H1 (cell line): Measurements from ENCODE around the gene TMEM116. TPM values are rescaled to one million over a fixed set of nuclear protein-coding genes. Genes with fewer than 3 reads are reported as not detected.

Source experiments
- CTCF ChIA-PET: fragments of 300-600 bp; sonication (Branson Sonifier 250); formaldehyde crosslinking; loops from one replicate; lab custom pipeline; 2021; ENCODE audit not compliant: partially characterized antibody; lab: Charles Lee
- POLR2A ChIA-PET: fragments of 300-600 bp; sonication (Branson Sonifier 250); formaldehyde crosslinking; loops from one replicate; lab custom pipeline; 2021; ENCODE audit warnings: inconsistent platforms; ENCODE audit not compliant: partially characterized antibody; lab: Charles Lee
- DNase-seq, 2 experiments: peaks; one replicate each; pipeline versions ENCODE4 v3.0.0 to v3.0.0-alpha.2; 2010 to 2022; ENCODE audit warnings: low spot score in 2 of 2, low read depth in 1 of 2, mixed read lengths in 1 of 2
- FAIRE-seq: peaks from 2 replicates; lab custom pipeline; 2011; peaks lifted over from hg19 to GRCh38; lab: Jason Lieb, UNC
- H2AFZ ChIP-seq: 2 replicates; pipeline ENCODE4 v1.8.1; 2012; ENCODE audit warnings: low read length, inconsistent platforms
- H2AK5ac ChIP-seq: 2 replicates; pipeline ENCODE4 v1.6.1; 2013; ENCODE audit warnings: low read depth, low read length
- H2BK120ac ChIP-seq: replicated peaks from 2 replicates; pipeline ENCODE3; 2013; ENCODE audit warnings: low read depth, low read length, inconsistent platforms
- H2BK12ac ChIP-seq: 2 replicates; pipeline ENCODE4 v1.6.1; 2013; ENCODE audit warnings: low read depth, low read length
- H2BK15ac ChIP-seq: 2 replicates; pipeline ENCODE4 v1.6.1; 2013; ENCODE audit warnings: low read length
- H2BK20ac ChIP-seq: 2 replicates; pipeline ENCODE4 v1.6.1; 2013; ENCODE audit warnings: low read length
- H2BK5ac ChIP-seq: 2 replicates; pipeline ENCODE4 v1.6.1; 2013; ENCODE audit warnings: low read depth, low read length
- H3K14ac ChIP-seq: 2 replicates; pipeline ENCODE4 v1.6.1; 2013; ENCODE audit warnings: inconsistent platforms; ENCODE audit not compliant: insufficient read length
- H3K18ac ChIP-seq: 2 replicates; pipeline ENCODE4 v1.6.1; 2013; ENCODE audit warnings: low read length; ENCODE audit errors: extremely low read depth
- H3K23ac ChIP-seq: 2 replicates; pipeline ENCODE4 v1.6.1; 2013; ENCODE audit warnings: inconsistent platforms; ENCODE audit not compliant: insufficient read length
- H3K23me2 ChIP-seq: 2 replicates; pipeline ENCODE4 v1.6.1; 2013; ENCODE audit warnings: low read depth, low read length
- H3K27ac ChIP-seq: 2 replicates; pipeline ENCODE4 v1.6.1; 2011; ENCODE audit warnings: low read depth, low read length, inconsistent platforms
- H3K27me3 ChIP-seq, 4 experiments: replicated peaks in 1 of 4; 1 replicate in 1 of 4; 2 replicates in 3 of 4; pipeline versions ENCODE4 v1.6.1 to v1.8.1; 2011 to 2013; ENCODE audit warnings: low read length in 3 of 4, mild to moderate bottlenecking in 3 of 4, inconsistent platforms in 2 of 4, mixed read lengths in 2 of 4, moderate library complexity in 1 of 4; ENCODE audit not compliant: control insufficient read depth in 3 of 4, insufficient read depth in 3 of 4; ENCODE audit errors: extremely low read depth in 1 of 4
- H3K36me3 ChIP-seq, 4 experiments: 2 replicates each; pipeline versions ENCODE4 v1.6.1 to v1.8.1; 2011 to 2013; ENCODE audit warnings: mild to moderate bottlenecking in 4 of 4, low read length in 3 of 4, moderate library complexity in 2 of 4, control low read depth in 1 of 4, inconsistent platforms in 1 of 4; ENCODE audit not compliant: insufficient read depth in 4 of 4, control insufficient read depth in 2 of 4
- H3K4ac ChIP-seq: replicated peaks from 2 replicates; pipeline ENCODE3; 2013; ENCODE audit warnings: low read length, low read depth, mixed read lengths, inconsistent platforms; ENCODE audit not compliant: insufficient read length
- H3K4me1 ChIP-seq, 4 experiments: replicated peaks in 1 of 4; 1 replicate in 1 of 4; 2 replicates in 3 of 4; pipeline versions ENCODE4 v1.6.1 to v1.8.1; 2011 to 2013; ENCODE audit warnings: low read length in 3 of 4, inconsistent platforms in 2 of 4, mixed read lengths in 1 of 4; ENCODE audit not compliant: insufficient read depth in 4 of 4, control insufficient read depth in 3 of 4
- H3K4me2 ChIP-seq, 2 experiments: 2 replicates each; pipeline versions ENCODE4 v1.6.1 to v1.8.1; 2011 to 2013; ENCODE audit warnings: low read depth in 2 of 2, low read length in 2 of 2, control low read depth in 1 of 2, inconsistent platforms in 1 of 2, mild to moderate bottlenecking in 1 of 2; ENCODE audit not compliant: insufficient read depth in 1 of 2
- H3K4me3 ChIP-seq, 4 experiments: fragments of 200-600, 300-600 bp in 1 of 4; sonication (generic), shearing (Covaris generic), sonication (Bioruptor Twin) in 1 of 4; 2 replicates each; pipeline versions ENCODE4 v1.5.1 to v1.8.1; 2011 to 2016; ENCODE audit warnings: low read length in 4 of 4, low read depth in 3 of 4, control low read depth in 2 of 4, inconsistent platforms in 2 of 4, mild to moderate bottlenecking in 2 of 4, mixed read lengths in 1 of 4, moderate library complexity in 1 of 4; ENCODE audit not compliant: insufficient read depth in 2 of 4; ENCODE audit errors: extremely low read depth in 1 of 4
- H3K56ac ChIP-seq: replicated peaks from 2 replicates; pipeline ENCODE3; 2013; ENCODE audit warnings: low read depth, mild to moderate bottlenecking, mixed read lengths, low read length, inconsistent platforms; ENCODE audit not compliant: insufficient read length
- H3K79me1 ChIP-seq: 2 replicates; pipeline ENCODE4 v1.6.1; 2013; ENCODE audit warnings: low read depth, low read length, control low read depth
- H3K79me2 ChIP-seq, 2 experiments: 2 replicates each; pipeline versions ENCODE4 v1.6.1 to v1.8.1; 2012 to 2013; ENCODE audit warnings: low read length in 2 of 2, mild to moderate bottlenecking in 2 of 2, inconsistent platforms in 1 of 2; ENCODE audit not compliant: insufficient read depth in 2 of 2, control insufficient read depth in 1 of 2
- H3K9ac ChIP-seq, 4 experiments: replicated peaks in 1 of 4; 1 replicate in 1 of 4; 2 replicates in 3 of 4; pipeline versions ENCODE4 v1.6.1 to v1.8.1; 2011 to 2013; ENCODE audit warnings: low read depth in 3 of 4, low read length in 3 of 4, control low read depth in 2 of 4, mild to moderate bottlenecking in 2 of 4, moderate library complexity in 2 of 4, inconsistent platforms in 1 of 4; ENCODE audit errors: extremely low read depth in 1 of 4
- H3K9me3 ChIP-seq, 2 experiments: 2 replicates each; pipeline versions ENCODE4 v1.6.1 to v1.8.1; 2012 to 2013; ENCODE audit warnings: mild to moderate bottlenecking in 2 of 2, moderate library complexity in 2 of 2, control low read depth in 1 of 2, inconsistent platforms in 1 of 2, low read depth in 1 of 2, low read length in 1 of 2, mixed read lengths in 1 of 2; ENCODE audit not compliant: insufficient read depth in 2 of 2
- H4K20me1 ChIP-seq, 2 experiments: replicated peaks in 1 of 2; 2 replicates each; pipeline versions ENCODE3 to v1.8.1; 2011 to 2013; ENCODE audit warnings: inconsistent platforms in 2 of 2, low read length in 2 of 2, mild to moderate bottlenecking in 1 of 2; ENCODE audit not compliant: insufficient read depth in 2 of 2, control insufficient read depth in 1 of 2
- H4K5ac ChIP-seq: 2 replicates; pipeline ENCODE4 v1.6.1; 2013; ENCODE audit warnings: low read length, low read depth, mixed read lengths, inconsistent platforms; ENCODE audit not compliant: insufficient read length
- H4K8ac ChIP-seq: 2 replicates; pipeline ENCODE4 v1.8.0; 2013; ENCODE audit warnings: mild to moderate bottlenecking, moderate library complexity, low read length, inconsistent platforms; ENCODE audit not compliant: insufficient read depth; ENCODE audit errors: extremely low read depth
- H4K91ac ChIP-seq: replicated peaks from 2 replicates; pipeline ENCODE3; 2013; ENCODE audit warnings: low read length, mixed read lengths, inconsistent platforms; ENCODE audit not compliant: insufficient read length
- CHD2 ChIP-seq: IDR thresholded peaks from 2 replicates; pipeline ENCODE4 v1.6.1; 2012; ENCODE audit warnings: low read length, improper control_type of control experiment
- GABPA ChIP-seq: IDR thresholded peaks from 2 replicates; pipeline ENCODE4 v1.6.1; 2011; ENCODE audit warnings: mild to moderate bottlenecking, low read length, moderate library complexity, borderline replicate concordance; ENCODE audit not compliant: insufficient read depth
- KDM4A ChIP-seq: IDR thresholded peaks from one replicate; pipeline ENCODE4 v1.7.1; 2012; ENCODE audit warnings: low read depth, mild to moderate bottlenecking, moderate library complexity, low read length, inconsistent platforms; ENCODE audit not compliant: severe bottlenecking
- MAFK ChIP-seq: IDR thresholded peaks from 2 replicates; pipeline ENCODE4 v1.6.1; 2012; ENCODE audit warnings: low read depth, mild to moderate bottlenecking, improper control_type of control experiment, low read length
- MAX ChIP-seq: IDR thresholded peaks from 2 replicates; pipeline ENCODE4 v1.6.1; 2012; ENCODE audit warnings: inconsistent platforms
- PHF8 ChIP-seq: fragments of 200-600 bp; sonication (generic); conservative IDR thresholded peaks from 2 replicates; pipeline ENCODE4 v1.7.1; 2012; ENCODE audit warnings: low read depth, mild to moderate bottlenecking, inconsistent platforms, low read length, moderate library complexity
- SP1 ChIP-seq: IDR thresholded peaks from 2 replicates; pipeline ENCODE4 v1.6.1; 2011; ENCODE audit warnings: low read depth, low read length
- TAF1 ChIP-seq: IDR thresholded peaks from 2 replicates; pipeline ENCODE4 v1.6.1; 2011; ENCODE audit warnings: mild to moderate bottlenecking, low read depth, low read length
- WGBS, 2 experiments: shearing (Covaris generic) in 1 of 2; methylation state at CpG; one replicate each; pipeline versions ENCODE4 v1.1.6 to v1.1.7; 2013 to 2015; ENCODE audit warnings: low lambda C conversion rate in 2 of 2, mixed read lengths in 2 of 2, inconsistent platforms in 1 of 2, low coverage in 1 of 2, missing lambda C conversion rate in 1 of 2; ENCODE audit not compliant: insufficient replicate concordance in 2 of 2, insufficient coverage in 1 of 2, insufficient read length in 1 of 2; ENCODE audit errors: extremely low coverage in 1 of 2, missing lambda C conversion rate in 1 of 2; 5-methylcytosine and 5-hydroxymethylcytosine counted together
- long read RNA-seq, 2 experiments: library from RNA in 1 of 2; library from capped mRNA in 1 of 2; stranded (forward); transcript quantifications; one replicate each; pipeline ENCODE4 v2.0.0, GENCODE V29; 2021; ENCODE audit warnings: inconsistent platforms in 1 of 2
- polyA minus RNA-seq, 3 experiments: library from RNA; depleted of rRNA, polyadenylated mRNA; stranded (reverse); fragments of >200 nt; gene quantifications; 1 replicate in 2 of 3; 2 replicates in 1 of 3; pipeline ENCODE4 v1.2.3, GENCODE V29; 2011
- polyA plus RNA-seq, 7 experiments: library from polyadenylated mRNA; depleted of rRNA in 3 of 7; stranded (reverse) in 5 of 7; unstranded in 2 of 7; fragments of >200 nt in 5 of 7; fragments of 200-250 nt in 2 of 7; gene quantifications; 1 replicate in 5 of 7; 2 replicates in 1 of 7; 4 replicates in 1 of 7; pipeline versions ENCODE4 v1.2.1 to v1.2.3, GENCODE V29; 2011 to 2013; ENCODE audit warnings: missing spikeins in 2 of 7, mixed read lengths in 2 of 7
- total RNA-seq: library from RNA; stranded (reverse); fragmentation: NEBNext Ultra II Directional; extraction: Animal tissue kit (Norgen Biotek cat#: 25700); gene quantifications from 2 replicates; pipeline ENCODE4 v1.2.1, GENCODE V29; 2021

The TMEM116 gene
- total RNA-seq (8.1 and 8.9 TPM in 2 replicates), polyA plus RNA-seq (2011; rRNA removed) (17.7 and 25.2 TPM in 2 replicates), polyA minus RNA-seq (2011; rRNA and poly(A)+ RNA removed) (19.2 and 24.1 TPM in 2 replicates)
- polyA plus RNA-seq (2011; cell fraction: cytosol; rRNA removed) = 19.5 TPM
- polyA plus RNA-seq (2011; cell fraction: nucleus; rRNA removed) = 10.3 TPM
- 8.4 to 9.8 TPM (median 9.2 TPM) in 4 replicates for polyA plus RNA-seq (2012, experiment 1 of 2)
- polyA plus RNA-seq (2012, experiment 2 of 2) = 1.8 TPM
- polyA plus RNA-seq (2013, experiment 1 of 2) = 9.6 TPM
- polyA plus RNA-seq (2013, experiment 2 of 2) = 9.9 TPM
- 13.8 TPM for polyA minus RNA-seq (2011; cell fraction: cytosol; rRNA and poly(A)+ RNA removed)
- 20.0 TPM for polyA minus RNA-seq (2011; cell fraction: nucleus; rRNA and poly(A)+ RNA removed)
- long read RNA-seq, experiment 1, partial matches to known transcripts = 1 of 7 reads
- long read RNA-seq, experiment 1, other reads (novel, unspliced or antisense) = 3 of 7 reads
- long read RNA-seq, experiment 2, partial matches to known transcripts = 0 of 17 reads
- long read RNA-seq, experiment 2, other reads (novel, unspliced or antisense) = 10 of 17 reads

GRCh38 chr12:112012775-112013600, at the start of gene TMEM116, which contains the start of gene ERP29:
Gene TMEM116, minus strand, starts transcription at chr12:112013165. Its CDS starts 7,895 bp downstream, at chr12:112005270.
Gene ERP29, plus strand, starts transcription at chr12:112013426. Its CDS starts 40 bp downstream, at chr12:112013466.
- peak within 1 kb of the TSS; percentile 90 to 93 for H3K4me2 ChIP-seq
- peak within 1 kb of the TSS; percentile 98 for H3K56ac ChIP-seq
- peaks cover 4 to 13% (median 5%) of the 10 kb centered on the region in 4 experiments for H3K4me1 ChIP-seq
- H3K27me3 ChIP-seq = no peaks in the 10 kb centered on the region
- peak within 1 kb of the TSS; percentile 7; the same call in 1 of the 2 replicates for H2BK15ac ChIP-seq
- H4K5ac ChIP-seq = peak within 1 kb of the TSS; percentile 88
- H2AFZ ChIP-seq = peak within 1 kb of the TSS; percentile 82
- FAIRE-seq (no peak), DNase-seq (peak; percentile 97 to 100)
- peaks cover 8% of the 10 kb centered on the region for H3K23me2 ChIP-seq
- peaks cover 20 to 55% of the 10 kb centered on the region in 2 experiments for H3K79me2 ChIP-seq
- H2BK120ac ChIP-seq = peak within 1 kb of the TSS; percentile 60
- H2AK5ac ChIP-seq = peak within 1 kb of the TSS; percentile 46; the same call in 1 of the 2 replicates
- no peak within 1 kb of the TSS for H3K23ac ChIP-seq
- peak within 1 kb of the TSS; percentile 98 for H4K8ac ChIP-seq
- peak within 1 kb of the TSS; percentile 98 for H3K18ac ChIP-seq
- H3K14ac ChIP-seq = no peak within 1 kb of the TSS
- peak within 1 kb of the TSS; percentile 88 to 94 (median 90) for H3K9ac ChIP-seq
- CTCF ChIA-PET = interaction anchor here (0.5 to 3.1 kb wide), 7 partner anchors 9 to 826 kb away, joined by 3 to 21 read pairs (median 5); no protein-coding TSS in a partner anchor
- H4K20me1 ChIP-seq = peaks cover 0 to 6% of the 10 kb centered on the region in 2 experiments
- peak within 1 kb of the TSS; percentile 77 to 96 (median 89) for H3K4me3 ChIP-seq
- no peak within 1 kb of the TSS for H2BK20ac ChIP-seq
- H3K9me3 ChIP-seq = no peaks in the 10 kb centered on the region
- peak within 1 kb of the TSS; percentile 82; the same call in 1 of the 2 replicates for H2BK12ac ChIP-seq
- peak within 1 kb of the TSS; percentile 99 for H4K91ac ChIP-seq
- POLR2A ChIA-PET = interaction anchor here (0.6 to 6.1 kb wide), 49 partner anchors 10 to 609 kb away, joined by 3 to 88 read pairs (median 4); partner anchors contain the start of genes BRAP, MAPKAPK5, PTPN11 and TRAFD1
- H3K27ac ChIP-seq = peak within 1 kb of the TSS; percentile 93
- peak within 1 kb of the TSS; percentile 95 for H3K4ac ChIP-seq
- 1% methylated on average over 41 of the region's 67 CpGs; no CpG with 5 or more reads in 1 of the 2 experiments for WGBS, 2 experiments
- H2BK5ac ChIP-seq = peak within 1 kb of the TSS; percentile 93
- peaks cover 5% of the 10 kb centered on the region for H3K79me1 ChIP-seq
- peaks cover 2 to 18% (median 11%) of the 10 kb centered on the region in 4 experiments; a peak in 5 of 8 replicates for H3K36me3 ChIP-seq
- TF ChIP-seq TAF1 (peak; percentile 85), PHF8 (peak; percentile 86), GABPA (no peak), MAX (peak; percentile 90; the same call in 1 of the 2 replicates), MAFK (no peak), CHD2 (no peak), SP1 (peak; percentile 7; the same call in 1 of the 2 replicates), KDM4A (no peak)
